Regular cardiac myocyte (primary cell): ENCODE measurements around the gene ABCC6. TPM values are rescaled to one million over a fixed set of nuclear protein-coding genes. Genes with fewer than 3 reads are reported as not detected.

Experiments
- total RNA-seq: library from RNA; depleted of rRNA; stranded (reverse); fragments of >200 nt; gene quantifications from 2 replicates; pipeline ENCODE4 v1.2.3, GENCODE V29; 2014

Gene ABCC6
- 0.19 and 1.1 TPM in 2 replicates for total RNA-seq

GRCh38 chr16:16222850-16223661, at the start of gene ABCC6:
ABCC6 (minus strand) TSS chr16:16223494; CDS start chr16:16223434, 60 bp downstream.

Other genes with a start within 250 kb of the ABCC6 start
- gene NOMO3, start 9.0 kb upstream of the ABCC6 start, total RNA-seq, result 55.8 and 67.7 TPM in 2 replicates
- 0.38 TPM in 1 of 2 replicates, not detected in the other for gene NPIPA7, start 155.6 kb upstream of the ABCC6 start, total RNA-seq